Activated T-helper 1 cell treated with anti-CD3 and anti-CD28 coated beads, Interleukin-12 subunit alpha, Interleukin-12 subunit beta, Interleukin-2, Interleukin-4 antibody, amounts not matched to agents 30 ng/mL and 10 ng/mL and 1 ng/mL, durations not matched to agents 14 hours and 24 hours and 36 hours (primary cell): ENCODE data around the gene FOXP1. TPM values are rescaled to one million over a fixed set of nuclear protein-coding genes. Genes with fewer than 3 reads are reported as not detected.
"Not testable (repeated sequence)": the region's sequence is repeated elsewhere in the genome, so short reads cannot be mapped to it uniquely, and the experiment has no call there.

ENCODE experiments used
- DNase-seq: peaks from one replicate; pipeline ENCODE4 v3.0.0; 2021; ENCODE audit warnings: low spot score
- H3K27ac Mint-ChIP-seq: one replicate; pipeline ENCODE4 v1.8.0; 2021; ENCODE audit warnings: mild to moderate bottlenecking, mixed read lengths
- H3K27me3 Mint-ChIP-seq: one replicate; pipeline ENCODE4 v1.8.0; 2022; ENCODE audit warnings: mild to moderate bottlenecking, moderate library complexity, mixed read lengths; ENCODE audit not compliant: insufficient read depth
- H3K36me3 Mint-ChIP-seq: one replicate; pipeline ENCODE4 v1.8.0; 2021; ENCODE audit warnings: low read depth, mixed read lengths
- H3K4me1 Mint-ChIP-seq: one replicate; pipeline ENCODE4 v1.8.0; 2021; ENCODE audit warnings: low read depth, mixed read lengths
- H3K4me3 Mint-ChIP-seq: one replicate; pipeline ENCODE4 v1.8.0; 2021; ENCODE audit warnings: mild to moderate bottlenecking, moderate library complexity, mixed read lengths
- H3K9me3 Mint-ChIP-seq: one replicate; pipeline ENCODE4 v1.8.0; 2021; ENCODE audit warnings: mixed read lengths
- intact Hi-C: fragments of 100-400 bp; cut with micrococcal nuclease; formaldehyde crosslinking; loops from one replicate; pipeline ENCODE4 v1.15.1; 2024
- total RNA-seq: library from RNA; stranded (reverse); gene quantifications from 2 replicates; pipeline ENCODE4 v1.2.3, GENCODE V29; 2022

The FOXP1 gene
- total RNA-seq, 1 donor from 2014 or later = 97.6 TPM

- H3K27ac Mint-ChIP-seq, H3K4me3 Mint-ChIP-seq, H3K27me3 Mint-ChIP-seq, intact Hi-C loops, H3K9me3 Mint-ChIP-seq, DNase-seq: not testable (repeated sequence)
- peaks cover 65% of the 10 kb centered on the region for H3K36me3 Mint-ChIP-seq
- peaks cover 26% of the 10 kb centered on the region for H3K4me1 Mint-ChIP-seq
Observed at GRCh38 chr3:70975981-70976380, 607.5 kb downstream of the FOXP1 start.

- intact Hi-C loops = no loop called here
- H3K4me3 Mint-ChIP-seq = no peak overlapping the region
- H3K4me1 Mint-ChIP-seq = peaks cover 14% of the 10 kb centered on the region
- H3K9me3 Mint-ChIP-seq = no peaks in the 10 kb centered on the region
- no peak overlapping the region for H3K27ac Mint-ChIP-seq
- peaks cover 63% of the 10 kb centered on the region for H3K36me3 Mint-ChIP-seq
- H3K27me3 Mint-ChIP-seq = no peaks in the 10 kb centered on the region
- no peak for DNase-seq
Observed at GRCh38 chr3:70974747-70975146, 608.8 kb downstream of the FOXP1 start.

- no peaks in the 10 kb centered on the region for H3K9me3 Mint-ChIP-seq
- intact Hi-C loops = no loop called here
- peaks cover 10% of the 10 kb centered on the region for H3K4me1 Mint-ChIP-seq
- DNase-seq = no peak
- H3K36me3 Mint-ChIP-seq = peaks cover 65% of the 10 kb centered on the region
- H3K4me3 Mint-ChIP-seq = no peak overlapping the region
- no peaks in the 10 kb centered on the region for H3K27me3 Mint-ChIP-seq
- H3K27ac Mint-ChIP-seq = no peak overlapping the region
Observed at GRCh38 chr3:70973558-70973957, 610.0 kb downstream of the FOXP1 start.

- Mint-ChIP-seq H3K4me1 (peaks cover 10% of the 10 kb centered on the region), H3K36me3 (peaks cover 62% of the 10 kb centered on the region), H3K27ac (no peak overlapping the region), H3K9me3 (no peaks in the 10 kb centered on the region), H3K4me3 (no peak overlapping the region), H3K27me3 (no peaks in the 10 kb centered on the region)
- intact Hi-C loops = no loop called here
- no peak for DNase-seq
Observed at GRCh38 chr3:70972855-70973254, 610.7 kb downstream of the FOXP1 start.

- no peaks in the 10 kb centered on the region for H3K9me3 Mint-ChIP-seq
- intact Hi-C loops = no loop called here
- DNase-seq = no peak
- peaks cover 4% of the 10 kb centered on the region for H3K4me1 Mint-ChIP-seq
- H3K36me3 Mint-ChIP-seq = peaks cover 48% of the 10 kb centered on the region
- H3K27ac Mint-ChIP-seq = no peak overlapping the region
- H3K4me3 Mint-ChIP-seq = no peak overlapping the region
- no peaks in the 10 kb centered on the region for H3K27me3 Mint-ChIP-seq
Observed at GRCh38 chr3:70970952-70971351, 612.6 kb downstream of the FOXP1 start.

- DNase-seq = no peak
- H3K9me3 Mint-ChIP-seq = no peaks in the 10 kb centered on the region
- H3K27me3 Mint-ChIP-seq = no peaks in the 10 kb centered on the region
- H3K4me1 Mint-ChIP-seq = peaks cover 4% of the 10 kb centered on the region
- H3K36me3 Mint-ChIP-seq = peaks cover 48% of the 10 kb centered on the region
- intact Hi-C loops = no loop called here
- H3K4me3 Mint-ChIP-seq = no peak overlapping the region
- H3K27ac Mint-ChIP-seq = no peak overlapping the region
Observed at GRCh38 chr3:70970171-70970570, 613.4 kb downstream of the FOXP1 start.

GRCh38 chr3:70963431-70964275 lies 619.9 kb downstream of the FOXP1 start:
- no peak for DNase-seq
- H3K4me1 Mint-ChIP-seq = no peaks in the 10 kb centered on the region
- no peak overlapping the region for H3K4me3 Mint-ChIP-seq
- no peaks in the 10 kb centered on the region for H3K9me3 Mint-ChIP-seq
- intact Hi-C loops = no loop called here
- no peaks in the 10 kb centered on the region for H3K27me3 Mint-ChIP-seq
- peaks cover 53% of the 10 kb centered on the region for H3K36me3 Mint-ChIP-seq
- no peak overlapping the region for H3K27ac Mint-ChIP-seq

- Mint-ChIP-seq H3K27ac (no peak overlapping the region), H3K4me1 (no peaks in the 10 kb centered on the region), H3K4me3 (no peak overlapping the region), H3K9me3 (no peaks in the 10 kb centered on the region), H3K27me3 (no peaks in the 10 kb centered on the region), H3K36me3 (peaks cover 58% of the 10 kb centered on the region)
- intact Hi-C loops = no loop called here
- no peak for DNase-seq
Observed at GRCh38 chr3:70959506-70960291, 623.8 kb downstream of the FOXP1 start.

GRCh38 chr3:70952033-70952747 lies 631.3 kb downstream of the FOXP1 start:
- Mint-ChIP-seq H3K4me1 (no peaks in the 10 kb centered on the region), H3K36me3 (peaks cover 8% of the 10 kb centered on the region), H3K27ac (no peak overlapping the region), H3K4me3 (no peak overlapping the region), H3K27me3 (peaks cover 4% of the 10 kb centered on the region), H3K9me3 (no peaks in the 10 kb centered on the region)
- intact Hi-C loops = no loop called here
- DNase-seq = no peak

GRCh38 chr3:70951316-70951715 lies 632.2 kb downstream of the FOXP1 start:
- Mint-ChIP-seq H3K27me3 (peaks cover 4% of the 10 kb centered on the region), H3K27ac (no peak overlapping the region), H3K4me3 (no peak overlapping the region), H3K4me1 (no peaks in the 10 kb centered on the region), H3K36me3 (peaks cover 5% of the 10 kb centered on the region), H3K9me3 (no peaks in the 10 kb centered on the region)
- intact Hi-C loops = no loop called here
- DNase-seq = no peak

GRCh38 chr3:70947579-70947978 lies 635.9 kb downstream of the FOXP1 start:
- no peak overlapping the region for H3K4me3 Mint-ChIP-seq
- H3K4me1 Mint-ChIP-seq = no peaks in the 10 kb centered on the region
- peaks cover 4% of the 10 kb centered on the region for H3K27me3 Mint-ChIP-seq
- intact Hi-C loops = no loop called here
- H3K27ac Mint-ChIP-seq = no peak overlapping the region
- no peaks in the 10 kb centered on the region for H3K9me3 Mint-ChIP-seq
- no peaks in the 10 kb centered on the region for H3K36me3 Mint-ChIP-seq
- no peak for DNase-seq

- no peak overlapping the region for H3K4me3 Mint-ChIP-seq
- peaks cover 13% of the 10 kb centered on the region for H3K27me3 Mint-ChIP-seq
- no peaks in the 10 kb centered on the region for H3K36me3 Mint-ChIP-seq
- no peaks in the 10 kb centered on the region for H3K4me1 Mint-ChIP-seq
- DNase-seq = no peak
- H3K9me3 Mint-ChIP-seq = no peaks in the 10 kb centered on the region
- intact Hi-C loops = no loop called here
- H3K27ac Mint-ChIP-seq = no peak overlapping the region
Observed at GRCh38 chr3:70943886-70944285, 639.6 kb downstream of the FOXP1 start.
